Ovary (tissue), 9 donors: ENCODE results near the gene KLC1. TPM values are rescaled to one million over a fixed set of nuclear protein-coding genes. Genes with fewer than 3 reads are reported as not detected.

Experiments
- DNase-seq, 5 donors: peaks; one replicate each; pipeline ENCODE4 v3.0.0-alpha.2; 2019 to 2020
- H3K27ac ChIP-seq, 2 donors: fragments of 200-600 bp; one replicate each; pipeline versions ENCODE4 v1.5.1 to v1.8.0; 2019 to 2022
- H3K27me3 ChIP-seq: fragments of 200-600 bp; one replicate; pipeline ENCODE4 v1.8.0; 2022
- H3K36me3 ChIP-seq: fragments of 200-600 bp; sonication (generic); one replicate; pipeline ENCODE4 v1.5.1; 2019
- H3K4me1 ChIP-seq: one replicate; pipeline ENCODE4 v1.8.1; 2013; ENCODE audit warnings: mild to moderate bottlenecking, moderate library complexity; ENCODE audit not compliant: insufficient read depth
- H3K4me3 ChIP-seq: fragments of 200-600 bp; sonication (generic); one replicate; pipeline ENCODE4 v1.5.1; 2017
- H3K9me3 ChIP-seq, 2 donors: fragments of 200-600 bp in 1 of 2; sonication (generic) in 1 of 2; one replicate each; pipeline versions ENCODE4 v1.5.1 to v1.8.1; 2013 to 2019; ENCODE audit warnings: mild to moderate bottlenecking in 1 of 2, moderate library complexity in 1 of 2
- EP300 ChIP-seq: sonication (generic); formaldehyde crosslinking; IDR thresholded peaks from one replicate; pipeline ENCODE4 v1.6.1; 2017; ENCODE audit warnings: antibody characterized with exemption
- POLR2A ChIP-seq: fragments of 450-650 bp; IDR thresholded peaks from one replicate; pipeline ENCODE4 v1.6.1; 2017; ENCODE audit warnings: antibody characterized with exemption, mild to moderate bottlenecking, moderate library complexity
- WGBS, 3 donors: extraction: QIAGEN DNeasy Blood & Tissue Kit in 1 of 3; methylation state at CpG; one replicate each; pipeline versions ENCODE4 v1.1.5 to v1.1.7; 2013 to 2017; 5-methylcytosine and 5-hydroxymethylcytosine counted together
- intact Hi-C, 4 donors: fragments of 100-400 bp; cut with DNase I; formaldehyde crosslinking; loops; one replicate each; pipeline versions ENCODE4 v1.11.0 to v1.15.1; 2022 to 2023
- polyA plus RNA-seq, 2 donors: library from polyadenylated mRNA; stranded (reverse); fragments of 200-250 nt in 1 of 2; fragments of 350-450 nt in 1 of 2; fragmentation: Illumina TruSeq in 1 of 2; extraction: RNeasy Lipid Tissue Mini Kit (QIAGEN cat#74804) in 1 of 2; gene quantifications; one replicate each; pipeline ENCODE4 v1.2.3, GENCODE V29; 2013 to 2014
- total RNA-seq, 7 donors: library from RNA; depleted of rRNA in 2 of 7; stranded (reverse); fragments of >200 nt in 2 of 7; fragmentation: NEBNext Ultra II Directional in 3 of 7; extraction: Animal tissue kit (Norgen Biotek cat#: 25700) in 3 of 7; gene quantifications; one replicate each; pipeline versions ENCODE4 v1.1.0 to v1.2.4, GENCODE V29; 2016 to 2023
- TF ChIP-seq, protein P1 (sequence below), 3 donors: fragments of 450-650 bp in 2 of 3; fragments of 200-600 bp in 1 of 3; IDR thresholded peaks; one replicate each; pipeline versions ENCODE4 v1.5.1 to v1.8.0; 2016 to 2022; ENCODE audit warnings: antibody characterized with exemption in 3 of 3, mild to moderate bottlenecking in 1 of 3
- donor health status: DM: no; HTN: no; CAD: no; lungs with moderate emphysema.
- donor health status: DM: no; HTN: no; CAD: no.
- donor health status: Bipolar disorder and iron deficiency.
- donor health status: DM: yes; HTN: yes; CAD: no.
- donor health status: DM: no; HTN: no; CAD: no.
- donor health status: DM: yes; HTN: yes; CAD: no.

KLC1 gene
- total and polyA plus RNA-seq, 9 donors = 80.0 to 191 (median 149) TPM

DNA sequence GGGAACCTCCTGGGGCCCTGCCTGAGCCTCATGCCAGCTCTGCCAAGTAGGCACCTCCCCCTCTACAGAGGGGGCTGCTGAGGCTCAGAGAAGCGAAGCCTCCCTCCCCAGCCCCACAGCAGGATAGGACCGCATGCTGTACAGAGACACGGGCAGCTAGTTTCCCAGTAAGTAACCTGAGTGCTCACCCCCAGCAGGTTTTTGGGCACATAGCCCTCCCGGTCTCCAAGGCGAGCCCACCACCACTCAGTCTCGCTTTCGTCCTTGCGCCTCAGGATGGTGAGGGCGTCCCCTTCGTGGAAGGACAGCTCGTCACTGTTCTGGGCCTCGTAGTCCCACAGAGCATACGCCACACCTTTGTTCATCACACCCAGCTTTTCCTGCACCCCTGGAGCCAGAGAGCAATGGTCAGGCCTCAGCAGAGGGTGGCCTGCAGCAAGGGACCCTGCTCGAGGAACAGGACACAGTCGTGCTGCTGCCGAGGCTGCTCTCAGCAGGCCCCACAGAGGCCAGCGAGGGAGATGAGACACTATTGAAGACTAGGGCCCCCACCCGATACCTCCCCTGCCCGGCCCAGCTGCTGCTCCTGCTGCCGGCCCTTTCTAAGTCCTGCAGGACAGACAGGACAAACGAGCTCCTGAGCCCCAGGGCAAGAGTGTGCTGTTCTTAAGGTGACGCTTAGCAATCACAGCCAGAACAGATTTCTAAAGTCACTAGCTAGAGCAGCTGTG lies 107.0 kb downstream of the KLC1 start:
- Histone ChIP-seq H3K4me3 (no peak overlapping the region), H3K9me3 (no peaks in the 10 kb centered on the region), H3K27me3 (no peaks in the 10 kb centered on the region), H3K4me1 (peaks cover 25% of the 10 kb centered on the region), H3K27ac (no peak overlapping the region), H3K36me3 (no peaks in the 10 kb centered on the region)
- intact Hi-C loops = loop anchor here in 1 of 4 donors (10.0 kb wide), 1 partner anchor 161 kb away; no protein-coding TSS in a partner anchor
- TF ChIP-seq POLR2A (no peak), EP300 (no peak)
- TF ChIP-seq, protein P1, sequence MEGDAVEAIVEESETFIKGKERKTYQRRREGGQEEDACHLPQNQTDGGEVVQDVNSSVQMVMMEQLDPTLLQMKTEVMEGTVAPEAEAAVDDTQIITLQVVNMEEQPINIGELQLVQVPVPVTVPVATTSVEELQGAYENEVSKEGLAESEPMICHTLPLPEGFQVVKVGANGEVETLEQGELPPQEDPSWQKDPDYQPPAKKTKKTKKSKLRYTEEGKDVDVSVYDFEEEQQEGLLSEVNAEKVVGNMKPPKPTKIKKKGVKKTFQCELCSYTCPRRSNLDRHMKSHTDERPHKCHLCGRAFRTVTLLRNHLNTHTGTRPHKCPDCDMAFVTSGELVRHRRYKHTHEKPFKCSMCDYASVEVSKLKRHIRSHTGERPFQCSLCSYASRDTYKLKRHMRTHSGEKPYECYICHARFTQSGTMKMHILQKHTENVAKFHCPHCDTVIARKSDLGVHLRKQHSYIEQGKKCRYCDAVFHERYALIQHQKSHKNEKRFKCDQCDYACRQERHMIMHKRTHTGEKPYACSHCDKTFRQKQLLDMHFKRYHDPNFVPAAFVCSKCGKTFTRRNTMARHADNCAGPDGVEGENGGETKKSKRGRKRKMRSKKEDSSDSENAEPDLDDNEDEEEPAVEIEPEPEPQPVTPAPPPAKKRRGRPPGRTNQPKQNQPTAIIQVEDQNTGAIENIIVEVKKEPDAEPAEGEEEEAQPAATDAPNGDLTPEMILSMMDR (IDR thresholded peaks at IDR 0.05) = no peak
- 68 to 82% (median 71%) methylated on average over 21 to 22 of the region's 22 CpGs for WGBS, 3 donors
- peak in 2 of 5 donors; percentile 21 to 41 for DNase-seq

DNA sequence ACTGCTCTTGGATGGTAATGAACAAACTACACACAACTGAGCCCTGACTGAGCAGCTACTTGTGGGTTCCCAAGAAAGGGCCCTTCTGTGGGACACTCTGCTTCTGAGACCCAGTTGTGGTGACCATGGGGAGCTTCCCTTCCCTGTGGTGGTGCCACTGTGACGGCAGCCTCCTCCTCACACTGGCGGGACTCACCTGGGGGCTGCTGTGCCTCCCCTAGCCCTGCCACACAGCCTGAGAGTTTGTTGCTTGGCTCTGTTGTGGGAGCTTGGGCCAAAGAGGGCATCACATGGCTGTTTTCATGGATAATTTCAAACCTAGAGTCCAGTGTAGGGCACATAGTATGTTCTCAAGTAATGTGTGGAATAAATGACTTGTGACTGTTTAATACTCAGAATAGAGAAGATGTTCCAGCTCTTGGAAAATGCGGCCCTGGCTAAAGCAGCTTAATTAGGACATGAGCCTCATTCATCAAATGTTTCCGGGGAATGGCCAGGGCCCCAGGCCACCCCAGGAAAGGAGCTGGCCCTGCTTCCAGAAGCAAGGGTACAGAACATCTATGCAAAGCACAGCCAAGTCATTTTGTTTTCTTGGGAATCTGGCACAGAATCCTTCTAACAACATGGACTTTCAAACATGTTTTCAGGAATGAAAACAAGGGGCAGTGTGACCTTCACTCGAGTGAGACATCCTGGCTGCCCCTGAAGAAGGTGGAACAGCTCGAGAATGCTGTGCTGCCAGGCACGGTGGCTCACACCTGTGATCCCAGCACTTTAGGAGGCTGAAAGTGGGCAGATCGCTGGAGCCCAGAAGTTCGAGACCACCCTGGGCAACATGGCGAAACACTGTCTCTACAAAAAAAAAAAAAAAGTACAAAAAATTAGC lies 107.8 kb downstream of the KLC1 start:
- peak in 4 of 5 donors; percentile 68 to 76 (median 72) for DNase-seq
- TF ChIP-seq POLR2A (no peak), EP300 (no peak)
- TF ChIP-seq, protein P1 (IDR thresholded peaks at IDR 0.05) = no peak
- Histone ChIP-seq H3K27me3 (no peaks in the 10 kb centered on the region), H3K27ac (no peak overlapping the region), H3K36me3 (no peaks in the 10 kb centered on the region), H3K4me3 (no peak overlapping the region), H3K9me3 (no peaks in the 10 kb centered on the region), H3K4me1 (peaks cover 32% of the 10 kb centered on the region)
- 26 to 37% (median 27%) methylated on average over 10 of the region's 10 CpGs for WGBS, 3 donors
- intact Hi-C loops = loop anchor here in 1 of 4 donors (10.0 kb wide), 1 partner anchor 162 kb away; no protein-coding TSS in a partner anchor

DNA sequence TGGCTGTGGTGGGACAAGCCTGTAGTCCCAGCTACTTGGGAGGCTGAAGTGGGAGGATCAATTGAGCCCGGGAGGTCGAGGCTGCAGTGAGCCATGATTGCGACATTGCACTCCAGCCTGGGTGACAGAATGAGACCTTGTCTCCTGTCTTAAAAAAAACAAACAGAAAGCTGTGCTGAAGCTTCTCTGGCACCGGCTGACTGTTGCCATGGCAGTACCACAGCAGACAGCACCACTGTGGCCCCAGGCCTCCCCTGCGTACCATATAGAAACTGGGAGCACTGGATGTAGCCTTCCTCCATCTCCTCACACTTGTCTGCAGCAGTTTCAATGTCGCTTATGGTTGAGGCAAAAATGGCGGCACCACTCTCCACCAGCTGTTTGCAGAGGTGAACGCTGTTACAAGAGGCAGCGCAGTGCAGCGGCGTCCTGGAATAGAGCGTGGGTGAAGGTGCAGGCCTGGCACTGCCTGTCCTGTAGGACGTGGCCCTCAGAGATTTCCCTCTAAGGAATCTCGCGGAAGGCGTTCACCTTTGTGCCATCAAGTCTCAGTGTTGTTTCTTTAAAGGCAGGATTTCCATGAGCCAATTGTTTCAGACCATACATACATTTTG lies 108.5 kb downstream of the KLC1 start:
- Histone ChIP-seq H3K4me1 (peaks cover 38% of the 10 kb centered on the region), H3K36me3 (no peaks in the 10 kb centered on the region), H3K9me3 (no peaks in the 10 kb centered on the region), H3K27me3 (no peaks in the 10 kb centered on the region), H3K27ac (no peak overlapping the region), H3K4me3 (no peak overlapping the region)
- 84 to 90% (median 85%) methylated on average over 16 of the region's 16 CpGs for WGBS, 3 donors
- TF ChIP-seq POLR2A (no peak), EP300 (no peak)
- TF ChIP-seq, protein P1 (IDR thresholded peaks at IDR 0.05) = no peak
- DNase-seq = peak in 1 of 5 donors; percentile 44
- intact Hi-C loops = loop anchor here in 1 of 4 donors (10.0 kb wide), 1 partner anchor 163 kb away; no protein-coding TSS in a partner anchor

DNA sequence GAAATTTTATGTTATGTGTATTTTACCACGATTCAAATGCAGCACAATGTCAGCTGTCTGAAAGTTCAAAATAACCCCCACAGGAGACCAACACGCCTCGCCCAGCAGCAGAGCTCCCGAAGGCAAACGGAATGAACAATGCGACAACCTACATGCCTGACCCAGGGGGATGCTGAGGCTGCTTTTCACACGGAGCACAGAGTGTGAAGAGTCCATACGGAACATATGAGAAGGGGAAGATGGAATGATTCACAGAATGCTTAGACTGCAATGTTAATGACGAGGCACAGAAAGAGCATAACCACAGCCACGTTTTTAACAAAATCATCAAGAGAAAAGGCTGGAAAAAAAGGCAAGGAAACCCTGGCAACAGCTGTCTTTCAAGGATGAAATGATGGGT lies 109.2 kb downstream of the KLC1 start:
- TF ChIP-seq EP300 = no peak
- TF ChIP-seq, protein P1 (IDR thresholded peaks at IDR 0.05) = no peak
- no peak for TF ChIP-seq POLR2A

More for the DNA sequence above, 109.2 kb downstream of the KLC1 start:
- Histone ChIP-seq H3K4me1 (peaks cover 38% of the 10 kb centered on the region), H3K27me3 (no peaks in the 10 kb centered on the region), H3K27ac (no peak overlapping the region), H3K9me3 (no peaks in the 10 kb centered on the region), H3K4me3 (no peak overlapping the region), H3K36me3 (no peaks in the 10 kb centered on the region)
- no peak for DNase-seq
- 70 to 79% (median 73%) methylated on average over 10 of the region's 10 CpGs for WGBS, 3 donors
- intact Hi-C loops = loop anchor here in 1 of 4 donors (10.0 kb wide), 1 partner anchor 163 kb away; no protein-coding TSS in a partner anchor
